Measurements from ENCODE around the gene IPO13.

Gene IPO13

DNA sequence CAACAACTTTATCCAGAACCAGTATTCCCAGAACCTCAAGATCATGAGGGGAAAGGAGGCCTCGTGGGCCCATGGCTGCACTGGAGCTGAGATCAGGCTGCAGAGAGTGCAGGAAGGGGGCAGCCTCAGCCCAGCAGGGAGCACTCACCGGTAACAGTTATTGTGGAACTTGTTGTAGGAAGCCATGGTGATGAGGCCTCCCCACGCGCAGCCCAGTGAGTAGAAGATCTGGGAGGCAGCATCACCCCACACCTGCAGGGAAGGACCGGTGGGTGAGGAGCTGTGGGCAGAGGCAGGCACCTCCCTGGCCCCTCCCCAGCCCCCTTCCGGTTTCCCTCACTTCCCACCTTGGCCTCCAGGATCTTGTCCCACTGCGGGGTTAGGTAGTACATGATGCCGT, 55.4 kb downstream of the IPO13 start:
- H3K9ac ChIP-seq (ENCODE audit: low read length), result no peak overlapping the region
- DNase-seq, result no peak
- H3K27ac ChIP-seq (ENCODE audit: low read length), result no peak overlapping the region

DNA sequence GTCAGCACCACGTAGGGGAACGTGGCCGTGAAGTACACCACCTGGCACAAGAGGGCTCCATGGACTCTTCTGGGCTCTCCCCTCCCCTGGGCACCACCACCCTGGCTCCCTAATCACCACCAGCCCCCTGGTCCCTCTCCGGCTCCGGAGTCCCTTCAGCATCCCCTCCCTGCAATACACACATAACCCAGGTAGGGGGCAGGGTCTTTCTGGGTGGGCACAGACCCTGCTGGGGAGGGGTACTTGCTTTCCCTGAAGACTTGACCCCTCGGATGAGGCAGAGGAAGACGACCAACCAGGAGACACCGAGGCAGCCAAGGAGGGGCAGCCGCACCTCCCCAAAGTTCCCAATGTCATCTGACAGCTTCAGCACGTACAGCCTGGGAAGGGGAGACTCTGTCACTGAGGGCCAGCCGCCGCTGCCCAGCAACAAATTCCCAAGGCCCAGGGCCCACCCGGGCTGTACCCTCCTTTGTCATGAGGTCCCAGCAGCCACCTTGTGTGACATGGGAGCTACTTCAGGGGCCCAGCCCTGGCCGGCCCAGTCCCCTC, 55.9 kb downstream of the IPO13 start:
- no peaks in the 10 kb centered on the region for H3K9me2 ChIP-seq (replicated peaks; ENCODE audit: insufficient read depth, low read length)
- TF ChIP-seq, protein P1, sequence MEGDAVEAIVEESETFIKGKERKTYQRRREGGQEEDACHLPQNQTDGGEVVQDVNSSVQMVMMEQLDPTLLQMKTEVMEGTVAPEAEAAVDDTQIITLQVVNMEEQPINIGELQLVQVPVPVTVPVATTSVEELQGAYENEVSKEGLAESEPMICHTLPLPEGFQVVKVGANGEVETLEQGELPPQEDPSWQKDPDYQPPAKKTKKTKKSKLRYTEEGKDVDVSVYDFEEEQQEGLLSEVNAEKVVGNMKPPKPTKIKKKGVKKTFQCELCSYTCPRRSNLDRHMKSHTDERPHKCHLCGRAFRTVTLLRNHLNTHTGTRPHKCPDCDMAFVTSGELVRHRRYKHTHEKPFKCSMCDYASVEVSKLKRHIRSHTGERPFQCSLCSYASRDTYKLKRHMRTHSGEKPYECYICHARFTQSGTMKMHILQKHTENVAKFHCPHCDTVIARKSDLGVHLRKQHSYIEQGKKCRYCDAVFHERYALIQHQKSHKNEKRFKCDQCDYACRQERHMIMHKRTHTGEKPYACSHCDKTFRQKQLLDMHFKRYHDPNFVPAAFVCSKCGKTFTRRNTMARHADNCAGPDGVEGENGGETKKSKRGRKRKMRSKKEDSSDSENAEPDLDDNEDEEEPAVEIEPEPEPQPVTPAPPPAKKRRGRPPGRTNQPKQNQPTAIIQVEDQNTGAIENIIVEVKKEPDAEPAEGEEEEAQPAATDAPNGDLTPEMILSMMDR (IDR thresholded peaks at IDR 0.05; ENCODE audit: low read length), result no peak
- TF ChIP-seq EZH2phosphoT487 (IDR thresholded peaks at IDR 0.05; ENCODE audit: low read length), result no peak
- no peak for TF ChIP-seq EZH2 (optimal IDR thresholded peaks at IDR 0.05; ENCODE audit: low read depth, low read length)
- no peaks in the 10 kb centered on the region for H3K79me2 ChIP-seq (ENCODE audit: low read length)
- no peak for DNase-seq
- H3K9me3 ChIP-seq (replicated peaks; ENCODE audit: insufficient read depth, low read length), result no peaks in the 10 kb centered on the region
- H4K20me1 ChIP-seq (ENCODE audit: insufficient read depth, low read length), result no peaks in the 10 kb centered on the region
- H3K4me3 ChIP-seq (ENCODE audit: low read length), result no peak overlapping the region
- no peak overlapping the region for H2AFZ ChIP-seq (ENCODE audit: low read length)
- H3K4me1 ChIP-seq (ENCODE audit: low read length), result no peaks in the 10 kb centered on the region
- no peak overlapping the region for H3K9ac ChIP-seq (ENCODE audit: low read length)
- H3F3A ChIP-seq (ENCODE audit: insufficient read depth, low read length), result no peaks in the 10 kb centered on the region
- H3K27me3 ChIP-seq (replicated peaks; ENCODE audit: insufficient read depth, low read length), result no peaks in the 10 kb centered on the region
- H3K36me3 ChIP-seq (replicated peaks; ENCODE audit: insufficient read depth, low read length), result no peaks in the 10 kb centered on the region
- no peak overlapping the region for H3K4me2 ChIP-seq (ENCODE audit: low read depth, low read length)
- no peak overlapping the region for H3K27ac ChIP-seq (ENCODE audit: low read length)

More for the DNA sequence above, 55.4 kb downstream of the IPO13 start:
- no peaks in the 10 kb centered on the region for H4K20me1 ChIP-seq (ENCODE audit: insufficient read depth, low read length)
- H3F3A ChIP-seq (ENCODE audit: insufficient read depth, low read length), result no peaks in the 10 kb centered on the region
- TF ChIP-seq, protein P1 (IDR thresholded peaks at IDR 0.05; ENCODE audit: low read length), result no peak
- TF ChIP-seq EZH2phosphoT487 (IDR thresholded peaks at IDR 0.05; ENCODE audit: low read length), result no peak
- no peak for TF ChIP-seq EZH2 (optimal IDR thresholded peaks at IDR 0.05; ENCODE audit: low read depth, low read length)
- no peaks in the 10 kb centered on the region for H3K9me2 ChIP-seq (replicated peaks; ENCODE audit: insufficient read depth, low read length)
- no peaks in the 10 kb centered on the region for H3K79me2 ChIP-seq (ENCODE audit: low read length)
- no peaks in the 10 kb centered on the region for H3K4me1 ChIP-seq (ENCODE audit: low read length)
- no peaks in the 10 kb centered on the region for H3K9me3 ChIP-seq (replicated peaks; ENCODE audit: insufficient read depth, low read length)
- H2AFZ ChIP-seq (ENCODE audit: low read length), result no peak overlapping the region
- no peaks in the 10 kb centered on the region for H3K27me3 ChIP-seq (replicated peaks; ENCODE audit: insufficient read depth, low read length)
- H3K4me2 ChIP-seq (ENCODE audit: low read depth, low read length), result no peak overlapping the region
- H3K4me3 ChIP-seq (ENCODE audit: low read length), result no peak overlapping the region
- no peaks in the 10 kb centered on the region for H3K36me3 ChIP-seq (replicated peaks; ENCODE audit: insufficient read depth, low read length)

DNA sequence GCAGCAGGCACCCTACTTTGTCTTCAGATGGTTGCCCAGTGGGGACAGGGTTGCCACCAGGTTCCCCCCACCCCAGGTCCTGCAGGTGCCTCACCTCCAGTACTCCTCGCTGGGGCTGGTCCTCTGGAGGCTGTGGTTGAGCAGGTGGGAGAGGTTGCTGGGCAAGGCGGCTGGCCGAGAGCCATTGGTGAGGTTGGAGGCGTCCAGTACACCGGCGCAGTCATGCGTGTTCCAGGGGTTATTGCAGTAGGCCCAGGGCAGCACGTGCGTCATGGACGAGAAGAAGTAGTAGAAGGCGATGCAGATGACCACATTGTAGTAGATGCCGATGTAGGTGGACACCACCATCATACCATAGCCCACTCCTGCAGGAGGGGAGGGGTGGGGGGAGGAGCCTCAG, 61.5 kb downstream of the IPO13 start:
- Histone ChIP-seq H3K9me2 (replicated peaks; ENCODE audit: insufficient read depth, low read length) (no peaks in the 10 kb centered on the region), H3K27me3 (replicated peaks; ENCODE audit: insufficient read depth, low read length) (no peaks in the 10 kb centered on the region), H3K9ac (ENCODE audit: low read length) (no peak overlapping the region), H3K9me3 (replicated peaks; ENCODE audit: insufficient read depth, low read length) (no peaks in the 10 kb centered on the region), H3K4me2 (ENCODE audit: low read depth, low read length) (no peak overlapping the region), H3K4me3 (ENCODE audit: low read length) (no peak overlapping the region), H3K36me3 (replicated peaks; ENCODE audit: insufficient read depth, low read length) (no peaks in the 10 kb centered on the region), H4K20me1 (ENCODE audit: insufficient read depth, low read length) (no peaks in the 10 kb centered on the region), H3K79me2 (ENCODE audit: low read length) (no peaks in the 10 kb centered on the region), H2AFZ (ENCODE audit: low read length) (no peak overlapping the region), H3F3A (ENCODE audit: insufficient read depth, low read length) (no peaks in the 10 kb centered on the region), H3K27ac (ENCODE audit: low read length) (no peak overlapping the region), H3K4me1 (ENCODE audit: low read length) (no peaks in the 10 kb centered on the region)
- DNase-seq, result no peak
- no peak for TF ChIP-seq EZH2 (optimal IDR thresholded peaks at IDR 0.05; ENCODE audit: low read depth, low read length)
- no peak for TF ChIP-seq EZH2phosphoT487 (IDR thresholded peaks at IDR 0.05; ENCODE audit: low read length)
- TF ChIP-seq, protein P1 (IDR thresholded peaks at IDR 0.05; ENCODE audit: low read length), result no peak

Data from MM.1S (cell line).